Keratinocyte (primary cell): Measurements from ENCODE around the gene NSUN2. TPM values are rescaled to one million over a fixed set of nuclear protein-coding genes. Genes with fewer than 3 reads are reported as not detected.
"Not testable (repeated sequence)": the region's sequence is repeated elsewhere in the genome, so short reads cannot be mapped to it uniquely, and the experiment has no call there.

Source experiments
- DNase-seq: peaks from one replicate; pipeline ENCODE4 v3.0.0-alpha.2; 2011; ENCODE audit warnings: low read depth, missing footprints, low spot score
- FAIRE-seq: peaks from 2 replicates; lab custom pipeline; 2011; peaks lifted over from hg19 to GRCh38; lab: Jason Lieb, UNC
- H2AFZ ChIP-seq: 2 replicates; pipeline ENCODE4 v1.6.0; 2012; ENCODE audit warnings: low read length, control low read depth, inconsistent platforms; ENCODE audit not compliant: control insufficient read depth
- H3K27ac ChIP-seq: 2 replicates; pipeline ENCODE4 v1.5.1; 2011; ENCODE audit warnings: low read length; ENCODE audit not compliant: control insufficient read depth, insufficient read depth
- H3K27me3 ChIP-seq: 3 replicates; pipeline ENCODE4 v1.6.0; 2011; ENCODE audit warnings: low read length; ENCODE audit not compliant: control insufficient read depth, insufficient read depth; ENCODE audit errors: extremely low read depth
- H3K36me3 ChIP-seq, 2 experiments: 2 replicates in 1 of 2; 3 replicates in 1 of 2; pipeline ENCODE4 v1.5.1; 2011; ENCODE audit warnings: low read length in 2 of 2, mild to moderate bottlenecking in 1 of 2; ENCODE audit not compliant: control insufficient read depth in 2 of 2, insufficient read depth in 2 of 2; ENCODE audit errors: extremely low read depth in 1 of 2
- H3K4me1 ChIP-seq: 3 replicates; pipeline ENCODE4 v1.5.1; 2011; ENCODE audit warnings: low read length; ENCODE audit not compliant: control insufficient read depth, insufficient read depth; ENCODE audit errors: extremely low read depth
- H3K4me2 ChIP-seq: 3 replicates; pipeline ENCODE4 v1.6.0; 2011; ENCODE audit warnings: low read depth, low read length; ENCODE audit not compliant: control insufficient read depth, insufficient read depth; ENCODE audit errors: extremely low read depth
- H3K4me3 ChIP-seq, 3 experiments: fragments of 200-600 bp in 1 of 3; sonication (generic) in 1 of 3; 2 replicates in 2 of 3; 3 replicates in 1 of 3; pipeline ENCODE4 v1.5.1; 2011 to 2016; ENCODE audit warnings: low read length in 3 of 3, mild to moderate bottlenecking in 3 of 3, control low read depth in 2 of 3, inconsistent platforms in 1 of 3, low read depth in 1 of 3, mixed read lengths in 1 of 3, mixed run types in 1 of 3, moderate library complexity in 1 of 3; ENCODE audit not compliant: control insufficient read depth in 2 of 3, insufficient read depth in 2 of 3; ENCODE audit errors: extremely low read depth in 1 of 3
- H3K79me2 ChIP-seq: 2 replicates; pipeline ENCODE4 v1.6.0; 2012; ENCODE audit warnings: low read length; ENCODE audit not compliant: control insufficient read depth, insufficient read depth
- H3K9ac ChIP-seq: 3 replicates; pipeline ENCODE4 v1.6.0; 2011; ENCODE audit warnings: low read length; ENCODE audit not compliant: control insufficient read depth, insufficient read depth; ENCODE audit errors: extremely low read depth
- H3K9me1 ChIP-seq: 3 replicates; pipeline ENCODE4 v1.6.0; 2011; ENCODE audit warnings: low read length; ENCODE audit not compliant: control insufficient read depth, insufficient read depth; ENCODE audit errors: extremely low read depth
- H3K9me3 ChIP-seq: 2 replicates; pipeline ENCODE4 v1.5.1; 2012; ENCODE audit warnings: low read depth, low read length; ENCODE audit not compliant: control insufficient read depth
- H4K20me1 ChIP-seq: 3 replicates; pipeline ENCODE4 v1.6.0; 2011; ENCODE audit warnings: low read length; ENCODE audit not compliant: control insufficient read depth, insufficient read depth; ENCODE audit errors: extremely low read depth
- EZH2 ChIP-seq: IDR thresholded peaks from one replicate; pipeline ENCODE4 v1.6.1; 2012; ENCODE audit warnings: inconsistent platforms, mild to moderate bottlenecking, low read length, moderate library complexity
- dilution Hi-C: fragments of 300-500 bp; cut with MboI; formaldehyde crosslinking; loops from one replicate; pipeline ENCODE4 v1.7.0; 2020; ENCODE audit warnings: low sequenced_read_pairs; ENCODE audit not compliant: extremely low pct_ligation_motif_present
- polyA plus RNA-seq, 5 experiments: library from polyadenylated mRNA; depleted of rRNA in 3 of 5; stranded (reverse) in 3 of 5; stranded (forward) in 1 of 5; unstranded in 1 of 5; fragments of >200 nt; gene quantifications; 1 replicate in 1 of 5; 2 replicates in 3 of 5; 3 replicates in 1 of 5; pipeline versions ENCODE4 v1.2.1 to v1.2.3, GENCODE V29; 2011 to 2012; ENCODE audit warnings: missing spikeins in 2 of 5, low read depth in 1 of 5, low replicate concordance in 1 of 5
- TF ChIP-seq, protein P1 (sequence below), 3 experiments: IDR thresholded peaks in 1 of 3; conservative IDR thresholded peaks in 1 of 3; optimal IDR thresholded peaks in 1 of 3; 2 replicates in 2 of 3; 3 replicates in 1 of 3; pipeline versions ENCODE3 to v1.5.1; 2011; ENCODE audit warnings: low read length in 3 of 3, mild to moderate bottlenecking in 3 of 3, moderate library complexity in 2 of 3, control low read depth in 1 of 3, inconsistent platforms in 1 of 3; ENCODE audit not compliant: insufficient read depth in 2 of 3; ENCODE audit errors: extremely low read depth in 1 of 3

The NSUN2 gene
- polyA plus RNA-seq, 1 donor (not counting 4 experiments of a cell fraction or from before 2014, with no cell fraction given), result 91.2 TPM

DNA sequence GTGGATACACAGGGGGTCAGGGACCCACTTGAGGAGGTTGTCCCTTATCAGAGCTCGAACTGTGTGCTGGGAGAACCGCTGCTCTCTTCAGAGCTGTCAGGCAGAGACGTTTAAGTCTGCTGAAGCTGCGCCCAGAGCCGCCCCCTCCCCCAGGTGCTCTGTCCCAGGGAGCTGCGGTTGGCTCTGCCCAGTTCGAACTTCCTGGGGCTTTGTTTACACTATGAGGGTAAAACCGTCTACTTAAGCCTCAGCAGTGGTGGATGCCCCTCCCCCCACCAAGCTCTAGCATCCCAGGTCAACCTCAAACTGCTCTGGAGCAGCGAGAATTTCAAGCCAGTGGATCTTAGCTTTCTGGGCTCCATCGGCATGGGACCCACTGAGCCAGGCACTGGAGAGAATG is 16.3 kb upstream of the NSUN2 start:
- Histone ChIP-seq H3K9ac (no peak overlapping the region), H2AFZ (no peak overlapping the region), H3K27me3 (no peaks in the 10 kb centered on the region), H3K4me3 (no peak overlapping the region), H3K9me3 (no peaks in the 10 kb centered on the region), H3K79me2 (peaks cover 39% of the 10 kb centered on the region), H3K27ac (no peak overlapping the region), H3K4me1 (no peaks in the 10 kb centered on the region), H3K36me3 (peaks cover 8 to 17% of the 10 kb centered on the region in 2 experiments), H3K9me1 (no peaks in the 10 kb centered on the region), H4K20me1 (no peaks in the 10 kb centered on the region), H3K4me2 (no peak overlapping the region)
- FAIRE-seq, result no peak
- no peak for DNase-seq
- dilution Hi-C loops, result no loop called here
- no peak for TF ChIP-seq EZH2
- TF ChIP-seq, protein P1, sequence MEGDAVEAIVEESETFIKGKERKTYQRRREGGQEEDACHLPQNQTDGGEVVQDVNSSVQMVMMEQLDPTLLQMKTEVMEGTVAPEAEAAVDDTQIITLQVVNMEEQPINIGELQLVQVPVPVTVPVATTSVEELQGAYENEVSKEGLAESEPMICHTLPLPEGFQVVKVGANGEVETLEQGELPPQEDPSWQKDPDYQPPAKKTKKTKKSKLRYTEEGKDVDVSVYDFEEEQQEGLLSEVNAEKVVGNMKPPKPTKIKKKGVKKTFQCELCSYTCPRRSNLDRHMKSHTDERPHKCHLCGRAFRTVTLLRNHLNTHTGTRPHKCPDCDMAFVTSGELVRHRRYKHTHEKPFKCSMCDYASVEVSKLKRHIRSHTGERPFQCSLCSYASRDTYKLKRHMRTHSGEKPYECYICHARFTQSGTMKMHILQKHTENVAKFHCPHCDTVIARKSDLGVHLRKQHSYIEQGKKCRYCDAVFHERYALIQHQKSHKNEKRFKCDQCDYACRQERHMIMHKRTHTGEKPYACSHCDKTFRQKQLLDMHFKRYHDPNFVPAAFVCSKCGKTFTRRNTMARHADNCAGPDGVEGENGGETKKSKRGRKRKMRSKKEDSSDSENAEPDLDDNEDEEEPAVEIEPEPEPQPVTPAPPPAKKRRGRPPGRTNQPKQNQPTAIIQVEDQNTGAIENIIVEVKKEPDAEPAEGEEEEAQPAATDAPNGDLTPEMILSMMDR (optimal IDR thresholded peaks at IDR 0.05 in 1 of 3, IDR thresholded peaks at IDR 0.05 in 1 of 3, conservative IDR thresholded peaks at IDR 0.05 in 1 of 3; ENCODE audit: extremely low read depth in 1 of 3, insufficient read depth in 2 of 3, low read length in 3 of 3), result no peak

DNA sequence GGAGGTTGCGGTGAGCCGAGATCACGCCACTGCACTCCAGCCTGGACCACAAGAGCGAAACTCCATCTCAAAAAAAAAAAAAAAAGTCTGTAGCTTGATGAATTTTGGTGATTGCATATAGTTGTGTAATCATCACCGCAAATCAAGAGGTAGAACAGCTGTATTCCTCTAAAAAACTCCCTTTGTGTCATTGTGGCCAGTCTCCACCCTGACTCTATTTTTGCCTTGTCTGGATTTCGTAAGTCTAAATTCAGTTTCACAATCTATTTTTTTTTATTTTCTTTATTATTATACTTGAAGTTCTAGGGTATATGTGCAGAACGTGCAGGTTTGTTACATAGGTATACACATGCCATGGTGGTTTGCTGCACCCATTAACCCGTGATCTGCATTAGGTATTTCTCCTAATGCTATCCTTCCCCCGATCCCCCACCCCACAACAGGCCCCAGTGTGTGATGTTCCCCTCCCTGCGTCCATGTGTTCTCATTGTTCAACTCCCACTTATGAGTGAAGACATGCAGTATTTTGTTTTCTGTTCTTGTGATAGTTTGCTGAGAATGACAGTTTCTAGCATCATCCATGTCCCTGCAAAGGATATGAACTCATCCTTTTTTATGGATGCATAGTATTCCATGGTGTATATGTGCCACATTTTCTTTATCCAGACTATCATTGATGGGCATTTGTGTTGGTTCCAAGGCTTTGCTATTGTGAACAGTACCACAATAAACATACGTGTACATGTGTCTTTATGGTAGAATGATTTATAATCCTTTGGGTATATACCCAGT is 12.9 kb upstream of the NSUN2 start:
- Histone ChIP-seq H3K79me2 (peaks cover 57% of the 10 kb centered on the region), H3K36me3 (peaks cover 0 to 16% of the 10 kb centered on the region in 2 experiments)
- DNase-seq, H3K9me3 ChIP-seq, H2AFZ ChIP-seq, FAIRE-seq, H3K9ac ChIP-seq, H4K20me1 ChIP-seq, dilution Hi-C loops, H3K27ac ChIP-seq, H3K4me2 ChIP-seq, H3K27me3 ChIP-seq, H3K9me1 ChIP-seq, H3K4me3 ChIP-seq, H3K4me1 ChIP-seq: not testable (repeated sequence)
